Glutamatergic neuron (in vitro differentiated cells): ENCODE results near the gene LRRC43. TPM values are rescaled to one million over a fixed set of nuclear protein-coding genes. Genes with fewer than 3 reads are reported as not detected.
A peak's percentile ranks its signal among the peaks of the same experiment; 100 is the strongest.

Source experiments
- DNase-seq: peaks from one replicate; pipeline ENCODE4 v3.0.0; 2022
- H3K27ac Mint-ChIP-seq: one replicate; pipeline ENCODE4 v1.8.0; 2020; ENCODE audit warnings: mild to moderate bottlenecking, mixed read lengths, inconsistent platforms; ENCODE audit not compliant: unreplicated experiment
- H3K27me3 Mint-ChIP-seq: one replicate; pipeline ENCODE4 v1.8.0; 2020; ENCODE audit warnings: mild to moderate bottlenecking, moderate library complexity, mixed read lengths, inconsistent platforms; ENCODE audit not compliant: unreplicated experiment
- H3K36me3 Mint-ChIP-seq: one replicate; pipeline ENCODE4 v1.8.0; 2020; ENCODE audit warnings: mild to moderate bottlenecking, mixed read lengths, inconsistent platforms; ENCODE audit not compliant: unreplicated experiment
- H3K4me1 Mint-ChIP-seq: one replicate; pipeline ENCODE4 v1.8.0; 2020; ENCODE audit warnings: mild to moderate bottlenecking, low read depth, mixed read lengths, inconsistent platforms; ENCODE audit not compliant: unreplicated experiment
- H3K4me3 Mint-ChIP-seq: one replicate; pipeline ENCODE4 v1.8.0; 2020; ENCODE audit warnings: mild to moderate bottlenecking, mixed read lengths, inconsistent platforms; ENCODE audit not compliant: unreplicated experiment
- H3K9me3 Mint-ChIP-seq: one replicate; pipeline ENCODE4 v1.8.0; 2020; ENCODE audit warnings: mild to moderate bottlenecking, moderate library complexity, mixed read lengths, inconsistent platforms; ENCODE audit not compliant: unreplicated experiment
- total RNA-seq: library from RNA; stranded (reverse); fragmentation: NEBNext Ultra II Directional; extraction: Animal tissue kit (Norgen Biotek cat#: 25700); gene quantifications from one replicate; pipeline ENCODE4 v1.2.1, GENCODE V29; 2021; ENCODE audit not compliant: unreplicated experiment
- TF ChIP-seq, protein P1 (sequence below): fragments of 200-600 bp; sonication (generic); IDR thresholded peaks from one replicate; pipeline ENCODE4 v1.5.0; 2021; ENCODE audit not compliant: partially characterized antibody, unreplicated experiment

LRRC43 gene
- total RNA-seq, 1 donor from 2014 or later = 4.3 TPM

DNA sequence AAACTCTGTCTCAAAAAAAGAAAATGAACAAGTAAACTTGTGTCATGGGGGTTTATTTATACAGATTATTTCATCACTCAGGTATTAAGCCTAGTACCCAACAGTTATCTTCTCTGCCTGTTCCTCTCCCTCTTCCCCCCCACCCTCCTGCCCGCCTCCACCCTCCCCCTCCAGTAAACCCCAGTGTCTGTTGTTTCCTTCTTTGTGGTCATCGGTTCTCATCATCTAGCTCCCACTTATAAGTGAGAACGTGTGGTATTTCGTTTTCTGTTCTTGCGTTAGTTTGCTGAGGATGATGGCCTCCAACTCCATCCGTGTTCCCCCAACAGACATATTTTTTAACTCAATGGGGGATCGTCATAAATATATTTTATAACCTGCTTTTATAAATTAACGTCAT is 21.2 kb upstream of the LRRC43 start:
- peaks cover under 1% of the 10 kb centered on the region for H3K4me1 Mint-ChIP-seq
- peaks cover 1% of the 10 kb centered on the region for H3K27me3 Mint-ChIP-seq
- H3K27ac Mint-ChIP-seq = no peak overlapping the region
- H3K36me3 Mint-ChIP-seq = no peaks in the 10 kb centered on the region
- peaks cover 1% of the 10 kb centered on the region for H3K9me3 Mint-ChIP-seq
- TF ChIP-seq, protein P1, sequence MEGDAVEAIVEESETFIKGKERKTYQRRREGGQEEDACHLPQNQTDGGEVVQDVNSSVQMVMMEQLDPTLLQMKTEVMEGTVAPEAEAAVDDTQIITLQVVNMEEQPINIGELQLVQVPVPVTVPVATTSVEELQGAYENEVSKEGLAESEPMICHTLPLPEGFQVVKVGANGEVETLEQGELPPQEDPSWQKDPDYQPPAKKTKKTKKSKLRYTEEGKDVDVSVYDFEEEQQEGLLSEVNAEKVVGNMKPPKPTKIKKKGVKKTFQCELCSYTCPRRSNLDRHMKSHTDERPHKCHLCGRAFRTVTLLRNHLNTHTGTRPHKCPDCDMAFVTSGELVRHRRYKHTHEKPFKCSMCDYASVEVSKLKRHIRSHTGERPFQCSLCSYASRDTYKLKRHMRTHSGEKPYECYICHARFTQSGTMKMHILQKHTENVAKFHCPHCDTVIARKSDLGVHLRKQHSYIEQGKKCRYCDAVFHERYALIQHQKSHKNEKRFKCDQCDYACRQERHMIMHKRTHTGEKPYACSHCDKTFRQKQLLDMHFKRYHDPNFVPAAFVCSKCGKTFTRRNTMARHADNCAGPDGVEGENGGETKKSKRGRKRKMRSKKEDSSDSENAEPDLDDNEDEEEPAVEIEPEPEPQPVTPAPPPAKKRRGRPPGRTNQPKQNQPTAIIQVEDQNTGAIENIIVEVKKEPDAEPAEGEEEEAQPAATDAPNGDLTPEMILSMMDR = no peak
- no peak for DNase-seq
- H3K4me3 Mint-ChIP-seq = no peak overlapping the region

DNA sequence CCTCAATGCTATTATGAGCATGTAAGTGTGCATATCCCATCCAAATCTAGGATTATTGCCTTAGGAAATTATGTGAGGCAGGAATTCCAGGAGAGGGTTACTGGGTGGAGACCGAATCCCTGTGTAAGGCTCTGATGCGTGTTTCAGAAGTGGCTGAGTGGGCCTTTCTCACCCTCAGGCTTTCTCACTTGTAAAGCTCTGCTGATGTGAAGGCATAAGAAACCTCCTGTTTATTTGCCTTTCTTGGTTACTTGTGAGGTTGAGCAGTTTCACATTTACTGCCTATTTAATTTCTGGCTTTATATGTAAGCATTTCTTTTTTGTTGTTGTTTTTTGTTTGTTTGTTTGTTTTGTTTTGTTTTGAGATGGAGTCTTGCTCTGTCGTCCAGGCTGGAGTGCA is 19.9 kb upstream of the LRRC43 start:
- H3K27ac Mint-ChIP-seq = no peak overlapping the region

DNA sequence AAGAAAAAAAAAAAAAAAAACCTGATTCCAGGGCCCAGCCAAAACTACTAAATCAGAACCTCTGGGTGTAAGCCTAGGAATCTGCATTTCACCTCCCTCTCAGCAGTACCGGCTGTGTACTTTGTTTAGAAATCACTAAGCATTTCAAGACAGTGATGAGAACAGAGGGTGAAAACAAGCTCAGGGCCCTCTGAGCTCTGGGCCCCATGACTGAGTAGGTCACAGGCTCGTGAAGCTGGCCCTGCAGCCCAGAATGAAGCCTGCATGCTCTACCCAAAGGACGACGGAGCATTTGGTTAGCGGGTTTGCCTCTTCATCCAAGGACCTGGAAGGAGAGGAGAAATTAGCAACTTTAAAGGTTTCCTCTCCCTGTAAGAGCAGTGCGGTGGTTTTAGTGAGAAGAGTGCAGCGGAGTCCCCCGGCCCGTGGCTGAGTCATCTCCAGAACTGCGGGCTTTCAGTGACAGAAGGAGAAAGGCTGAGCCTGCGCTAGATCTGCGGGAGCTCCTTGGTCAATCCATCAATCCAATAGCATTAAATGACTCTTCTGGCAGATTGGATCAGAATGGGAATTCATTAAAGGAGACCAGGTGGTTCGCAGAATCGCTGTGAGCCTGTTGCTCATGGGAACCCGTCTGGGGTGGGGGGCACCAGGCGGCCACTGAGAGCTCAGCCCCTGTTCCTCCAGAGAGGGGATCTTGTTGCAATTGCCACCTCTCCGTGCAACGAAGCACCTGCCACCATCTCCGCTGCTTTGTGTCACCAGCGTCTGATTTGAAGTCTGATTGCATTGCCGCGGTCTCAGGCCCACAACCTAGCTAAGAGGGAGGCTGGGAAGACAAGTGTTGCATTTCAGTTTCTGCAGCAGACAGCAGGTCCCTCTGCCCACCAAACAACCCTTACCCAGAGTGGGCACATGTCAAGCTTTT is 16.2 kb upstream of the LRRC43 start:
- Mint-ChIP-seq H3K27me3 (no peaks in the 10 kb centered on the region), H3K4me3 (no peak overlapping the region), H3K36me3 (no peaks in the 10 kb centered on the region), H3K9me3 (peaks cover 3% of the 10 kb centered on the region), H3K27ac (peak overlapping the region; percentile 56), H3K4me1 (peaks cover 6% of the 10 kb centered on the region)
- TF ChIP-seq, protein P1 = no peak
- peak; percentile 44 for DNase-seq

More for the DNA sequence above, 19.9 kb upstream of the LRRC43 start:
- H3K36me3 Mint-ChIP-seq = no peaks in the 10 kb centered on the region
- H3K4me1 Mint-ChIP-seq = peaks cover 6% of the 10 kb centered on the region
- peaks cover 3% of the 10 kb centered on the region for H3K9me3 Mint-ChIP-seq
- TF ChIP-seq, protein P1 = no peak
- no peak for DNase-seq
- H3K27me3 Mint-ChIP-seq = peaks cover 1% of the 10 kb centered on the region
- no peak overlapping the region for H3K4me3 Mint-ChIP-seq

DNA sequence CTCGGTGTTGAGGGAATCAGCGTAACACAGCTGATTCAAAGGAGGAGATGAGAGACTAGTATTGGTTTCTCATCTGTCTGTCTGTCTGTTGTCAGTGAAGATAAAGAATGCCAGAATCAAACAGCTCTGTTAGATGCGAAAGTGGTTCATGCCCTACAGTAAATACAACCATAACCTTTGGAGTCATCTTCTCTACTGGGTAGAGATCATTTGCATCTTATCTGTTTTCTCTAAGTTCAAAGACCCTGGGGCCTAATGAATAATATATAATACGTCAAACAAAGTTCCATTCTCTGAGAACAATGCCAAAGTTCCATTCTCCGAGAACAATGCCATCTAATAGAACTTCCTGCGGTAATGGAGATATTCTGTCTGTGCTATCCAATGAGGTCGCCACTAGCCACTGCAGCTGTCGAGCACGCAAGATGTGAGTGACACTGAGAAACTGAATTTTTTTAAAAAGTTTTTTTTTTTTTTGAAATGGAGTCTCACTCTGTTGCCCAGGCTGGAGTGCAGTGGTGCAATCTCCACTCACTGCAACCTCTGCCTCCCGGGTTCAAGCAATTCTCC is 15.5 kb upstream of the LRRC43 start:
- Mint-ChIP-seq H3K4me1 (peaks cover 6% of the 10 kb centered on the region), H3K9me3 (peaks cover 3% of the 10 kb centered on the region), H3K27ac (peak overlapping the region; percentile 56), H3K27me3 (no peaks in the 10 kb centered on the region), H3K36me3 (no peaks in the 10 kb centered on the region), H3K4me3 (no peak overlapping the region)
- TF ChIP-seq, protein P1 = no peak
- no peak for DNase-seq

DNA sequence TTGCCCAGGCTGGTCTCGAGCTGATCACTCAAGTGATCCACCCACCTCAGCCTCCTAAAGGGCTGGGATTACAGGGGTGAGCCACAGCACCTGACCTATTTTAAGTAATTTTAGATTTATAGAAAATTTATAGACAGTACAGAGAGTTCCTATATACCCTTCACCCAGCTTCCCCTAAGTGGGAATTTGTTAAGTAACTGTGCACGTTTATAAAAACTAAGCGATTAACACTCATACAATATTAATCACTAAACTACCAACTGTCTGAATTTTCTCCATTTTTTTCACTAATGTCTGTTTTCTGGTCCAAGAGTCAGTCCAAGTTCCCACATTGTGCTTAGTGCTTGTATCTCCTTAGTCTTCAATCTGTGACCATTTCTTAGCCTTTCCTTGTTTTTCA is 14.4 kb upstream of the LRRC43 start:
- no peak overlapping the region for H3K27ac Mint-ChIP-seq
- H3K4me1 Mint-ChIP-seq = peaks cover 6% of the 10 kb centered on the region
- TF ChIP-seq, protein P1 = no peak
- H3K27me3 Mint-ChIP-seq = no peaks in the 10 kb centered on the region
- peaks cover 3% of the 10 kb centered on the region for H3K9me3 Mint-ChIP-seq
- H3K36me3 Mint-ChIP-seq = no peaks in the 10 kb centered on the region
- H3K4me3 Mint-ChIP-seq = no peak overlapping the region
- no peak for DNase-seq
